GM18951 (cell line): ENCODE measurements around the gene ANKMY1.

Experiments used
- POLR2A ChIP-seq: IDR thresholded peaks from 4 replicates; pipeline ENCODE4 v1.6.1; 2011; ENCODE audit warnings: mild to moderate bottlenecking; ENCODE audit not compliant: insufficient read length, insufficient read depth; ENCODE audit errors: extremely low read depth
- in situ Hi-C: fragments of 300-500 bp; cut with MboI; formaldehyde crosslinking; loops from one replicate; pipeline ENCODE4 v1.12.0; 2022; ENCODE audit warnings: low sequenced_read_pairs, mixed read lengths, inconsistent platforms; ENCODE audit not compliant: unreplicated experiment

The ANKMY1 gene

DNA sequence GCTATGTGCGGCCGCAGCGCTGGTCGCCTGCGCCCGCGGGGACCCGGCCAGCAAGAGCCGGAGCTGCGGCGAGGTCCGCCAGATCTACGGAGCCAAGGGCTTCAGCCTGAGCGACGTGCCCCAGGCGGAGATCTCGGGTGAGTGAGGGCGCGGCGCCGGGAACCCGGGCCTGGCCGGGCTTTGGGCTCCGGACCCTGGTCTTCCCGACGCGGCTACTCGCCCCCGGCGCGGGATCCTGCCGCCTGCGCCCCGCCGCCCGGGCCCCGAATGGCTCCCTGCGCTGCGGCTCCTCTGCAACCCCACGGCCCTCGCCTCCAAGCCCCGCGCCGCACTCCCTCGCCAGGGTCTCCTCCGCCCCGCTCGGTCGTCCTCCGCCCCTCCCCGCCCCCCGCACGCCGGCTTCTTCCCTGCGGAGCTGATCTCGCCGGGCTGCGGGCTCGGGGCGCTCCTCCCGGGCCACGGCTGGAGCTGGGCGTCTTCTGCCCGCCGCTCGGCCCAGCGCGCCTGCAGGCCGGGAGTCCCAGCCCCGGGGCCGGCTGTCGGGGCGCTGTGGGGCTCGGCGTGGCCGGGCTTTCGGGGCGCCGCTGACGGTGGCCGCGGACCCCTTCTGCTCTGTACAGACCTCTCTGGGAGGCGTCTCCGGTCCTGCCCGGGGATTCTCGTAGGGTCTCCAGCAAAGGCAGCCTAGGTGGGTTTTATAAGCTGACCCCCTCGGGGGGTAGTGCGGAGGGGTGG lies 121.7 kb downstream of the ANKMY1 start:
- in situ Hi-C loops, result no loop called here
- TF ChIP-seq POLR2A, result no peak

- TF ChIP-seq POLR2A, result no peak
- in situ Hi-C loops, result no loop called here
Observed at GRCh38 chr2:240435457-240435947, 122.3 kb downstream of the ANKMY1 start, which contains the start of gene GPC1. Gene GPC1, plus strand, starts transcription at chr2:240435663. Its CDS starts 256 bp downstream, at chr2:240435919.

DNA sequence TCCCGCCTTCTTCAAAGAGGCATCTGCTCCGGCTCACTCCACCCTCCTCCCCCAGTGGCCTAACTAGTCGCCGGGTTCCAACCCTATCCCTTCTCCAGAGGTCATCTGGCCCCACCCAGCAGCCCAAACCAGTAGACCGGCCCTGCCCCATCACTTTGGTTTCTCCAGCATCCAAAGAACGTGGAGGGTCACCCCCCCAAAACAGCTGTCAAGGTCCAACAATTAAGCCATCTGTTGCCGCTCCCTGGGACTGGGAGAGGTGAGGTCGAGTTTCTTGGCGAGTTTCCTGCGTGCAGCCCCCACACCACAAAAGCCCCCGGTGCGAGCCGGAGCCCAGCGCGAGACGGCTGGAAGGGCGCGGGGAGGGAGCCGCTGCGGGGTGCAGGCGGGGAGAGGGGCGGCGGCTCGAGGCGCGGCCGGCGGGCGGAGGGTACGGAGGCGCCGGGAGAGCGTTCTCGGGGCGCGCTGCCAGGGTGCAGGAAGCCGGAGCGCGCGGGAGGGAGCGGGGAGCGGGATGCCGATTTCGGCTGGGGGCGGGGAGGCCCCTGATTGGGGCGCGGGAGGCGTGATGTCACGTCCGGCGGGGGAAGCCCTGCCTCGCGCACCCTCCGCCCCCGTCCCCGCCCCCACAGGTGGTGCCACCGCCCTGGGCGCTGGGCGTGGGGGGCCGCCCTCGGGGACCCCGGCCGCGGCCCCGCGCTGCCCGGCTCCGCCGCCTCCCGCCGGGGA lies 122.9 kb downstream of the ANKMY1 start:
- peak; percentile 22 for TF ChIP-seq POLR2A
- in situ Hi-C loops, result no loop called here

- in situ Hi-C loops, result no loop called here
- no peak for TF ChIP-seq POLR2A
Observed at GRCh38 chr2:240433973-240434727, 123.6 kb downstream of the ANKMY1 start.

- in situ Hi-C loops, result no loop called here
- TF ChIP-seq POLR2A, result no peak
Observed at GRCh38 chr2:240432820-240433801, 124.7 kb downstream of the ANKMY1 start.

DNA sequence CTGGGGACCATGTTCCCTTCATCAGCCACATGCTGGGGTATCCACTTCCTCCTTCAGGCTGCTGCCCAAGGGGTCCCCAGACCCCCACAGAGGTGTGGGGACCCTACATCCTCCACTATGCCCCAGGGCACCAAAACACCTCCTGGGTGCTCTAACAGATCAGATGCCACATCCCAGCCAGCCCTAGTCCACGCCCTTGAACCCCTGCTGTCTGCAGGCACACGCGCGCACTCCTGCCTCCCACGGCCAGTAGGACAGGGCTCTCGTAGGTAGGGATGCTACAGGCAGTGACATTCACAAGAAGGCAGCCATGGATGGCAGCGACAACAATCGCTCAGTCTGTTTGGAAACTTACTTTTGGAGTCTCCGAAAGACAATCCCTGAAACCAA lies 125.4 kb downstream of the ANKMY1 start:
- in situ Hi-C loops, result no loop called here
- TF ChIP-seq POLR2A, result no peak

DNA sequence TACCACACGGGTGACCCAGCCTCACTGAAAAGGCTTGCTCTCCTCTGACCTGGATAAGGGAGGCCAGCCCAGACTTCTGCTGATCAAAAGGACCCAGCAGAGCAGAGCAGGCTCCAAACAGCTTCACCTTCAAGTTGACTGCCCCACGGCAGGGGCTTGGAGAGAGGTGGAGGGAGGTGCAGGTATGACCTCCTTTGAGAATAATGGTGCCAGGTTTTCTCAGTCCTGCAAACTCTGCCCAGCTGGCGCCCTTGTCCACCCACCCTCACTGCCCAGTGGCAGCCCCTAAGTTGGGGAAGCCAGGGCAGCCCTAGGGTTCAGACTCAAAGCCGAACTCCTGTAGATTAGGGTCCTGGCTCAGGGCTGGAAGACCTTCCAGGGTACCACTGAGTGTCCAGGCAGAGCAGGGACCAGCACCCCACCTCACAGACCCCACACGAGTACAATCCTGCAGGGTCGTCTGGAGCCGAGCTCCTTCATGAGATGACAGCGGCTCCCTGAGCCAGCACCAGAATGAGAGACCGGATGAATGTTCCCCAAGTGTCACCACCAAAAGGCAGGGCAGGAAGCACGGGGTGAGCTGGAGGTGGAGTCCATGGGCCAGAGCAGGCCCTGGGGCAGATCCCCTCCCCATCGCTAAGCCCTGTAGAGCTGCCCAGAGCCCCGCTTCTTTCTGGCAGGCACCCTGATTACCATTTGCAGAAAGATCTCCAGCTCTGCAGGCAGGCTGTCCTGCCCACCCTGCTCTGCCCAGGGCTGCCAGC lies 125.9 kb downstream of the ANKMY1 start:
- TF ChIP-seq POLR2A, result no peak
- in situ Hi-C loops, result no loop called here

GRCh38 chr2:240431271-240431660 lies 126.5 kb downstream of the ANKMY1 start:
- in situ Hi-C loops, result no loop called here
- TF ChIP-seq POLR2A, result no peak

DNA sequence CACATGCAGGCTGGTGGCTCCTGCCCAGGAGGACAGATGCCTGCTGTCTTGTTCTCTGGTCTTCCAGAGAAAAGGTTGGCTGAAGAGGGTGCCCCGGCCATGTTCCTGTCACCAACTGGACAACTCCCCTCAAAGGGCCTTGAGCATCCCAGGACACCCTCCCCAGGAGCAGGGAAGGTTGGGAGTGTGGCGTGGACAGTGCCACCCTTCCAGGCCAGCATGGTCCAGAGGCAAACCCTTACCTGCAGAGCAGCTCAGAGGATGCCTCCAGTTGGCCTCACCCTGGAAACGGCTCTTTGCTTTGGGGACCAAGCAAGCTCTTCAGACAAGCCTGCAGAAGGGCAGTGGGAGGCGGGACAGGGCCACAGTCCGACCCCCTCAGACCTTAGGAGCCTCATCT lies 127.2 kb downstream of the ANKMY1 start:
- in situ Hi-C loops, result no loop called here
- TF ChIP-seq POLR2A, result no peak

DNA sequence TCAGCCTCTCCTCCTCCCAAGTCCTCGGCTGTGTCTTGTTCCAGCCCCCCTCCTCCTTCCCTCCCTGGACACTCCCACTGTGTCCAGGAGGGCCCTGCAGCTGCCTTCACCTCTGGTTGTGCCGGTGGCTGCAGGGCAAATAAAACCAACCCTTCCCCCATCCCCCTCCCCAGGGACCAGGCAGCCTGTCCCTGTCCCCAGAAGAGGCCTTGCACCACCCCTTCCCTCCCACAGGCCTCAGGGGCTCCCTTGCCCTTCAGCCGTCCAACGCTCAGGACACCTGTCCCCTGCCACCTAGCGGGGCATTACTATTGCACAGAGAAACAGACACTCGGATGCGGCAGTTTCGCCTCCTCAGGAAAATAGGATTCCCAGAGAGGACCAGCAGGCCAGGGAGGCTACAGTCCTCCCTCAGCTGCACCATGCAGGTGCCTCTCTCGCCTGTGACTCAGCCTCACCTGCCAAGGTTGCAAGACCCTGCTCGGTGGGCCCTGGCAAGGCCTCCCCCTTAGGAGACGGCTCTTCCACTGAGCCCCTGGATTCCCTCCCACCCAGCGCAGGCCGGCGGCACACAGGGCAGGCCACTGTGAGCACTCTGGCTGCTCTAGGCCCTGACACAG lies 127.8 kb downstream of the ANKMY1 start:
- in situ Hi-C loops, result no loop called here
- no peak for TF ChIP-seq POLR2A
